Stimulated activated CD8-positive, alpha-beta memory T cell treated with anti-CD3 and anti-CD28 coated beads, Interleukin-4, amount 100 ng/mL, for 24 hours (primary cell): ENCODE measurements around the gene FAM117B.
A peak's percentile ranks its signal among the peaks of the same experiment; 100 is the strongest.

Experiments
- DNase-seq: peaks from one replicate; pipeline ENCODE4 v3.0.0-alpha.2; 2020; ENCODE audit warnings: low read depth

Gene FAM117B

DNA sequence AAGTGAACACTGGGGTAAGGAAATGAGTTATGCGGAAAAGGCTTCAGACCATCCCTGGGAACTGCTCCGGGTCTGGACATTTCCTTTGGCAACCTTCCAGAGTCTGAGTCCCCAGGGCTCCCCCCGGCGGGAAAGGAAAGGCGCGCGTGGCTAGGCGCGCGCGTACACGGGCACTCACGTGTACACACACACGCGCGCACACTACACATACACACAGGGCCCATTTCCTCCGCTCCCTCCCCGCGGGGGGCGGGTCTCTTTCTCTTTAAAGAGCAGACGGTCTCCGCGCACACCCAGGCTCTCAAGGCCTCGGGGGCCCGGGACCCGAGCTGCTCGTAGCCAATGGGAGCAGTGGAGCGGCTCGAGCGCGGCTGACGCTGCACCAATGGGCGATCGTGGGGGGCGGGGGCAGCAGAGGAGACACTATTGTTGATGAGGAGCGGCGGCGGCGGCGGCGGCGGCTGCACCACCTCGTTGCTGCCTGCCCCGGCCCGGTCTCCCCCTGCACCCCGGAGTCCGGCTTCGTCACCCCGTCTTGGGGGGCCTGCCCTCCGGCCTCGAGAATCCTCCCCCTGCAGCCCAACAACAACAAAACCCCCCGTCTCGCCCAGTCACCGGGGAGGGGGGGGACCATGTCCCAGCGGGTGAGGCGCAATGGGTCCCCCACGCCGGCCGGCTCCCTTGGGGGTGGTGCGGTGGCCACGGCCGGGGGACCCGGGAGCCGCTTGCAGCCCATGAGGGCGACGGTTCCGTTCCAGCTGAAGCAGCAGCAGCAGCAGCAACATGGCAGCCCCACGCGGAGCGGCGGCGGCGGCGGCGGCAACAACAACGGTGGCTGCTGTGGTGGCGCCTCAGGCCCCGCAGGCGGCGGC lies at the start of gene FAM117B:
FAM117B (plus strand) TSS at position 414 of the 872 bp plus-strand sequence; CDS start at position 633, 219 bp downstream.
- peak; percentile 97 for DNase-seq

DNA sequence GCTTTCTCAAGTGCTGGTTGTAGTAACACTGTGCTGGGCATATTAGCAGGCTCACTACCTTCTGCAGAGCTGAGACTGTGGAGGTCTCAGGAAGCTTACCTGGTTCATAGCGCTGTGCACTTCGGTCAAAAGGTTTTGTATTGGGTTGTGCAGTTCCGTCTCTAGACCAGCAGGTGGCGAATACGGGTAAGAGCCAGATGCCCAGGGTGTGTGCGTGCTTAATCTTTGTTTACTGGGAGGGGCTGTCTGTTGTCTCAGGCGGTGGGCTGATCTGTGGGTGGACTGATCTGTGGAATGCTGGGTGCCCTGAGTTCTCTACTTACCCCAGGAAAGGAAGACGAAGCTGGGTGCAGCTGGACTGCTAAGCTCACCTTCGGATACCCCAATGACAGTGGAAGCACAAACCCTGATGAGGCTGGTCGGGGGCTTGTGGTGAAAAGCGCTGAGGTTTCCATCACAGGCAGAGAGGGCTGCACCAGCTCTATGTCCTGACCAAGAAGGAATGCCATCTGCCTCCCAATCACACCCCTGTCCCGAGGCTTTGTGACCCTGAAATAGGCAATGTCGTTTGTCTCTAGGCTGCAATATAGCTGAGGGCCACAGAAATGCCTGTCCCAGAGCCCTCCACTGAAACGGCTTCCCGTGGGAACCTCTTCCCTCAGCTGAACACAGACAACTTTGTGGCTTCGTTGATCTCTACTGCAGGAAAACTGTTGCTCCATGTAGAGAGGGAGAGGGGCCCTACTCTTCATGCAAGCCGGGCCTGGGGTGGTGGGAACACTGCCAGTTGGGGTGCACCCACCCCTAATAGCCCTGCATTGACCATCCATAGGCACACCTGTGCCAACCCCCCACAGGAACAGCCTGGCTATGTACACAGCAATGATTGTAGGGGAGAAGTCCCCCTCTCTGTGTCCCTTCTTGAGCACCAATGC lies 45.9 kb upstream of the FAM117B start:
- peak; percentile 38 for DNase-seq

DNA sequence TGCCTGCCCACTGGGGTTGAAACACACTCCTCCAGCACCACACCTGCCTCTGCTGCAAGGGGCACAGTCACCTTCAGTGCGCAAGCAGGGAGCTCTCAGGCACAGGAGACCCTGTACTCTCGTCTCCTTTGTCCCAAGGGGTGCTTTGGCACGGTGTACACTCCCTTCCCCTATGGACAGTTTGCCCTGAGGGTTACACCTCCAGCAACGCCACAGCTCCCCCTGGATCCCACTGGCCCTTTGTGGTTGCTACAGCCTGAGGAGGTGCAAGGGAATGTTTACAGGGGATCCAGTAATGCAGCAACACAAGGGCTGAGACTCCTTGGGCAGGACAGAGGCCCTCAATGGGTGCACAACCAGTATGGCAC lies 45.2 kb upstream of the FAM117B start:
- DNase-seq = no peak

- DNase-seq = no peak
These were observed 42.2 kb upstream of the FAM117B start for GRCh38 chr2:202592566-202592965.

- no peak for DNase-seq
These were observed 35.7 kb upstream of the FAM117B start for GRCh38 chr2:202599105-202599504.

DNA sequence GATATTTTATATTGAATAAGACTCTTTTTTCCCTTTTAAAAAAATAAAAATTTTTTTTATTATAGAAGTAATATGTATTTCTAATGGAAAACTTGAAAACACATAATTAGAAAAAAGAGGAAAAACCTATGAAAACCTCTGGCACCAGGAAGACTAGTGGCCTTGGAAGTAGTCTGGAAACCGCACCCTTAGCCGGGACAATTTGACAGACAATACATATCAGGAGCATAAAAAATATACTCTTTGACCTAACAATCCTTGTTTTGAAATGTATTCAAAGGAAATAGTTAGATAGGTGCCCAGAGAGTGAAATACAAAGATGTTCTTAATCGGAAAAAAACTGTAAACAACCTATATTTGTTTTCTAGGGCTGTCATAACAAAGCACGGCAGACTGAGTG lies 34.9 kb upstream of the FAM117B start:
- DNase-seq = no peak

DNA sequence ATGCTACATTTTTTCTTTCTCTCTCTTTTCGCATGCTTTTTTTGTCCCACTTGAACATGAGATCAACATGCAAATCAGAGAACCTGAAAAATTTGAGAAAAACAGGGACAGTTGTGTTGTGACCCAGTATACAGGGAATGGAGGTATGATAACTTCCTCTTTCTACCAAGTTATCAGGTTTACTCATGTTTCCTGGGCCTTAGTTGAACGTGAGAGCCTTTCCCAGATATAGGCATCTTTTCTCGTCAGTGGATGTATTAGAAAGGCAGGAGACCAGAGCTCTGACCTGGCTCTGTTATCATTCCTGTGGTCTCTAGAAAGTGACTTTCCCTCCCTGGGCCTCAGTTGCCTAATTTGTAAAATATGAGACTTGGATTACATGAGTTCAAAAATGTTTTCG lies 30.1 kb upstream of the FAM117B start:
- DNase-seq = no peak

DNA sequence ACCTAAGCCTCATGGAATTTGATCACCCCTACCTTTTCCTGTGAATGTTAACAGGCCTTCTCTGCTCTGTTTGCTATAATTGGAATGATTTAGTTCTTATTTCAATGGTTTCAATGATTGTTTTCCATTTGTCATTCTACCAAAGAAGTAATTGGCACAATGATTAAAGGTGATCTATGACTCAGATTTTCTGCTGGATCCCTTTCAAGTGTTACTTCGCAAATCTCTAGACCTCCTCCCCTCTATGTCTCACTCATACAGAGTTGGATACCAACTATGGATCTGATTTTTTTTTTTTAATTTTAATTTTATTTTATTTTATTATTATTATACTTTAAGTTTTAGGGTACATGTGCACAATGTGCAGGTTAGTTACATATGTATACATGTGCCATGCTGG lies 29.6 kb upstream of the FAM117B start:
- no peak for DNase-seq

- no peak for DNase-seq
These were observed 26.5 kb upstream of the FAM117B start for GRCh38 chr2:202608142-202608852.

DNA sequence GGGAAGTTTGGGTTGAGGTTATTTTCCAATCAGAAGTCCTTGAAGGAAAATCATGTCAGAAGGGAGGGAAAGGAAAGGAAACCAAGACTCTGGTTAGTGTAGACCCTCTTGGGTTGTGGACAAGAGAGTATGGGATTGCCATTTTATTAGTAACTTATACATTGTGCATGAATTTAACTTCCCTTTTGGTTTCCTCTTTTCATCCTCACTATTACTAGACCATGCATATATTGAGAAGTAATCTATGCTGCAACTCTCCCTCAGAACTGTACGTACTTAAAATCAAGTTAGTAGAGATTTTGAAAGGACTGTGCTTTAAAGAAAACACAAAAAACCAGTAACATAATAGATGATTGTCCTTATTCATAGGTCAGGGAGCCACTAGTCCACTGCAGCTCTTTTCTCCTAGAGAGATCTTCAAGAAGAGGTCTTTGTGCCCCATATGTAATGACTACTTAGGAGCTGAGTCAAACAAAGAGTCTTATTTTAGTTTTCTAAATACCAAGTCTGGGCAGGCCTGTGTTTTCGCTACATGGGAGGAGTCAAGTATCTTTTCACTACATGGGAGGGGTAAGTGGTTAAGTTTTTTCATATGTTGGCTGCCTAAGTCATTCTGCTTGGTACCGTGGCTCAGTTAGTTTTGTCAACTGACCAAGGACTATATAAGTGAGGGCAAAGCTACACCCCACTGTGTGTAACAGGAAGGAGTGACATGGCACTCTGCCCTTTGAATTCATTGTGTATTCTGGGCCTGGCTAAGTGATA lies 25.2 kb upstream of the FAM117B start:
- DNase-seq = no peak

DNA sequence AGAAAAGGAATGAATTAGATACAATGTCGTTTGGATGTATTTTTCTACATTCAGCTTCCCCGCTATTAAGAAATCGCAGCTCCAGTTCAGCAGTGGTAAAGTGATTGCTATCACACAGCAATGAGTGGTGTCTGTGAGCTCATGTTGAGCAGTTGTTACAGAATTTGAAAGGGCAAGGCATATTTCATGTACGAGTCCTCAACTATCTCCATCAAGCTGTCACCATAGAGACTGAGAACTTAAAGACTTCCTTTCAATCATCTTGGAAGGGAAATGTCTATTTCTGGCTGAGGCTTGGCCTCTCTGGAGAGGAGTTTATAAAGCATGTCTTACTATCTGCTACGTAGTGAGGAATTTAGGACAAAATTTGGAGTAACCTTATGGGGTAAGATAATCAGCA lies 24.4 kb upstream of the FAM117B start:
- DNase-seq = no peak

DNA sequence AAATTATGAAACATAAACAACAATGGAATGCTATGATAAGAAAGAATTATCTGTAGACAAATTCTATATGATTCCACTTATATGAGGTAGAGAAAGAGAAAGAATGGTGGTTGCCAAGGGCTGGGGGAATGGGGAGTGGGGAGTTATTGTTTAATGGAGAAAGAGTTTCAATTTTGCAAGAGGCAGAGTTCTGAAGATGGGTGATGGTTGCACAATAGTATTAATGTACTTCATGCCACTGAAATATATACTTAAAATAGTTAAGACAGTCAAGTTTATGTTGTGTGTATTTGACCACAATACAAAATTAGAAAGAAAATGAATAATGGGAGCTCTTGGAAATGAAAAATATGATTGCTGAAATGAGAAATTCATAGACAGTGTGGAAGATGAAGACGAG lies 22.6 kb upstream of the FAM117B start:
- DNase-seq = no peak

GRCh38 chr2:202613479-202613878 lies 21.3 kb upstream of the FAM117B start:
- DNase-seq = no peak

GRCh38 chr2:202624133-202624532 lies 10.6 kb upstream of the FAM117B start:
- DNase-seq = no peak

DNA sequence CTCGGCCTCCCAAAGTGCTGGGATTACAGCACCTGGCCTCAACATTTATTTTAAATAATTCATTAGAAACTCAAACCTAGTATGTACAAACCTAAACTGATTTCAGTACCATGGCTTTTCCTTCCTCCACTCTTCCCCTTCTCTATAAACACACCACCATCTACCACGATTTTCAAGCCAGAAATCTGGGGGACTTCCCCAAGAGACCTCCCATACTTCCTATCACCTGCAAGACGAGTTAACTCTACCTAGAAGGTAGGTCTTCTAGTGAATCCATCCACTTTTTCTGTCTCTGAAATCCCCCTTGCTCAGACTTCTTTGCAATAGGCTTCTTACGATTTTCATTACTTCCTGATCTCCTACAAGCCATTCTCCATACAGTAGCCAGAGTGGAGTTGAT lies 7.7 kb upstream of the FAM117B start:
- DNase-seq = no peak

GRCh38 chr2:202628646-202629198 lies 6.0 kb upstream of the FAM117B start:
- DNase-seq = no peak

DNA sequence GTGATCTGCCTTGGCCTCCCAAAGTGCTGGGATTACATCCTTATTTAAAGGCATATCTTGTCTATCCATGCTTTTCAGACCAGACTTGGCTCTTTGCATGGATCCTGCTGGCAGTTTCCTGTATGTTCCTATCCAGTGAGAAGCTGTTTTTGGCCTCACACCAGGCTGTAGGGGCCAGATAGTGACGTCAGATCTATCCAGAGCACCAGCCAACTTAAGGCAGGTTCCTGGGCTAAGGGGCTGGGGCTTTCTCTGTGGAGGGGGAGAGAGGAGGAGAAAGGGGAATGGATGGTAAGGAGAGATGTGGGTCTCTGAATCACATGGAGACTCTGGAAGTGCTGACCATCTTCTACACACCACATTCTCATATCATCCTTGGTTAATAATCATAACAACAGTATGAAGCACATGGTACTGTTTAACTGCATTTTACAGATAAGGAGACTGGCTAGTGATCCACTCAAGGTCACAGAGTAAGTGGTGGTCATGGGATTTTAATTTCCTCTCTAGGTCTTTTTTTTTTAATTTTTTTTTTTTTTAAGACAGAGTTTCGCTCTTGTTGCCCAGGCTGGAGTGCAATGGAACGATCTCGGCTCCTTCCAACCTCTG lies 2.0 kb upstream of the FAM117B start:
- no peak for DNase-seq

- no peak for DNase-seq
These were observed 1.3 kb upstream of the FAM117B start for GRCh38 chr2:202633470-202633869.

- peak; percentile 75 for DNase-seq
These were observed 851 bp downstream of the FAM117B start for GRCh38 chr2:202635428-202636212.

- no peak for DNase-seq
These were observed 1.4 kb downstream of the FAM117B start for GRCh38 chr2:202636213-202636513.
